Sigmoid colon (tissue), 4 donors: ENCODE measurements around the gene CD9.

ENCODE experiments used
- CTCF ChIP-seq, 4 experiments: fragments of 450-650 bp in 3 of 4; fragments of 200-600 bp in 1 of 4; IDR thresholded peaks; one replicate each; pipeline ENCODE4 v1.5.1; 2016 to 2019; ENCODE audit warnings: antibody characterized with exemption in 4 of 4, mild to moderate bottlenecking in 3 of 4, moderate library complexity in 2 of 4
- EP300 ChIP-seq, 4 donors: sonication (generic); formaldehyde crosslinking; IDR thresholded peaks; one replicate each; pipeline ENCODE4 v1.6.1; 2017; ENCODE audit warnings: antibody characterized with exemption in 4 of 4
- POLR2A ChIP-seq, 2 donors: fragments of 450-650 bp; IDR thresholded peaks; one replicate each; pipeline ENCODE4 v1.6.1; 2016; ENCODE audit warnings: antibody characterized with exemption in 2 of 2, mild to moderate bottlenecking in 2 of 2, moderate library complexity in 2 of 2
- POLR2AphosphoS5 ChIP-seq, 4 donors: sonication (generic); formaldehyde crosslinking; IDR thresholded peaks; one replicate each; pipeline ENCODE4 v1.6.1; 2017; ENCODE audit warnings: antibody characterized with exemption in 4 of 4

DNA sequence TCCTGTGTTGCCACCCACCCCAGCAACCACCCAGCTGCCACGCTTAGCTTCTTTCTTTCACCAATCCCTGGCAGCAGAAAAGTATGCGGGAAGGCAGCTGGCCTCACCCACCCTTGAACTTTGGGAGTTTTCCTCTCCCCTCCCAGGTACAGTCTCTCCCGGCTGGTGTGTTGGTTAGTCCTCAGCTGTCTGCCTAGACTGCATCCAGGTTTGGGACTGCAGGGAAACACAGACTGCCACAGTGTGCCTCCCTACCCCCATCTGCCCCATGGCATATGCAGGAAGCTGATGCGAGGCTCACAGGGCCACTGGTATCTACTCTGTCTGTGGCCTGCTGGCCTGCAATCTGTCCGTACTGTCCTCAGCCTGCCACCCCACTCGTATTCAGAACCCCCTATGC lies 2.1 kb downstream of the CD9 start:
- TF ChIP-seq POLR2A (IDR thresholded peaks at IDR 0.05): peak in 1 of 2 donors; percentile 9
- no peak for TF ChIP-seq CTCF (IDR thresholded peaks at IDR 0.05)
- peak in 3 of 4 donors; percentile 16 to 26 (median 16) for TF ChIP-seq POLR2AphosphoS5 (IDR thresholded peaks at IDR 0.05)
- no peak for TF ChIP-seq EP300 (IDR thresholded peaks at IDR 0.05)
